Activated CD4-positive, alpha-beta T cell treated with anti-CD3 and anti-CD28 coated beads for 4 hours (primary cell): ENCODE measurements around the gene SELENOF.
"Not testable (repeated sequence)": the region's sequence is repeated elsewhere in the genome, so short reads cannot be mapped to it uniquely, and the experiment has no call there.

Experiments used
- DNase-seq, 2 donors: peaks; one replicate each; pipeline ENCODE4 v3.0.0-alpha.2; 2020

SELENOF gene

DNA sequence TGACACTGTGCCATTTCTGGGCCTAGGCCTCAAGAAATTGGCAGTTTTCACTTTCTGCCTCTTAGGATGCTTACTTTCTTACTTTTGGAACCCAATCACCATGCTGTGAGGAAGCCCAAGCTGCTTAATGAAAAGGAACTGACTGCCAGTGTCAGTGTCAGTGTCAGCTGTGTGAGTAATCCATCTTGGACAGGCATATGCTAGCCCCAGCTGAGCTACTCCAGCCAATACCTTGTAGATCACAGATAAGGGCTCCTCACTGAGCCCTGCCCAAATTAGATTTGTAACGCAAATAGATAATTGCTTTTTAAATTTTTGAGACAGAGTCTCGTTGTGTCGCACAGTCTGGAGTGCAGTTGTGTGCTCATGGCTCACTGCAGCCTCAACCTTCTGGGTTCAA is 59.6 kb downstream of the SELENOF start:
- no peak for DNase-seq

DNA sequence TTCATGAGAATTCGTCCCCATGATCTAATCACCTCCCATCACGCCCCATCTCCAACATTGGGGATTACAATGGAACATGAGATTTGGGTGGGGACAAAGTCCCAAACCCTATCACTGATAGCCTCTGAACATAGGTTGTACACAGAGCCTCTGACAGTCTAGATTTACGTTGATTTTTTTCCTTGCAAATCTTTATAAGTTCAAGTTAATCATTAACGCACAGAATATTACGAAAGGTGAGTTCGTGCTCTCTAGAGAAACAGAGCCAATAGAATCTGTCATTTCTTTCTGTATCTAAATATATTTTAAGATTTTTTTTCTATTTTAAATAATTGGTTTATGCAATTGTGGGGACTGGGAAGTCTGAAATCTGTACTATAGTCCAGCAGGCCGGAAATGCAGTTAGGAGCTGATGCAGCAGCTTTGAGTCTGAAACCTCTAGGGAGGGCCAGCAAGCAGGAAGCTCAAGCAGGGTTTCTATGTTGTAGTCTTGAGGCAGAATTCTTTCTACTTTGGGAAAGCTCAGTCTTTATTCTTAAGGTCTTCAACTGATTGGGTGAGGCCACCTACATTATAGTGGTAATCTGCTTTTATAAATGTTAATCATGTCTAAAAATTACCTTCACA is 61.0 kb downstream of the SELENOF start:
- no peak for DNase-seq

DNA sequence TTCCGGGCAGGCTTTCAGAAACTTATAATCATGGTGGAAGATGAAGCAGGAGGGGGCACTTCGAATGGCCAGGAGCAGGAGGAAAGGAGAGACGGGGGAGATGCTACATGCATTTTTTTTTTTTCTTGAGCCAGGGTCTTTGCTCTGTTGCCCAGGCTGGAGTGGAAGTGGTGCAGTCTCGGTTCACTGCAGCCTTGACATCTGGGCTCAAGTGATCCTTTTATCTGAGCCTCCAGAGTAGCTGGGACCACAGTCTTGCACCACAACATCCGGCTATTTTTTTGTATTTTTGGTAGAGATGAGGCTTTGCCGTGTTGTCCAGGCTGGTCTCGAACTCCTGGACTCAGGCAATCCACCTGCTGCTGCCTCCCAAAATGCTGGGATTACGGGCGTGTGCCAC is 61.6 kb downstream of the SELENOF start:
- no peak for DNase-seq

GRCh38 chr1:86849756-86850155 is 64.2 kb downstream of the SELENOF start:
- no peak for DNase-seq

DNA sequence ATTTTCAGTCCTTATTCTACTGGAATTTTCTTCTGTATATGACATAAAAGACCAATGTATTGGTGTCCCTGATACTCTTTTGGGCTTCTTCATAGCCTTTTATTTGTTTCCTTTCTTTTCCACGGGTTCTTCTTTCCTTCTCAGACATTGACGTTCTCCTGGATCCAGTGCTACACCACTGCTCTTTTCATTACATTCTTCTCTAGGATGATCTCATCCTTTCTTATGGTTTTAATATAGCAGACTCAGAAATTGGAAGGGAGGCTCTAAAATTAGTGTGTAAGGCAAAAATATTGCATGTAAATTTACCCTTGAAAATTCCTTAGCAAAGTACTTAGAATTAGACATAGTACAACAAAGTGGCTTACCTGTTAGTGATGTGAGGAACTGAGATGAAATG is 65.3 kb downstream of the SELENOF start:
- DNase-seq, result no peak

DNA sequence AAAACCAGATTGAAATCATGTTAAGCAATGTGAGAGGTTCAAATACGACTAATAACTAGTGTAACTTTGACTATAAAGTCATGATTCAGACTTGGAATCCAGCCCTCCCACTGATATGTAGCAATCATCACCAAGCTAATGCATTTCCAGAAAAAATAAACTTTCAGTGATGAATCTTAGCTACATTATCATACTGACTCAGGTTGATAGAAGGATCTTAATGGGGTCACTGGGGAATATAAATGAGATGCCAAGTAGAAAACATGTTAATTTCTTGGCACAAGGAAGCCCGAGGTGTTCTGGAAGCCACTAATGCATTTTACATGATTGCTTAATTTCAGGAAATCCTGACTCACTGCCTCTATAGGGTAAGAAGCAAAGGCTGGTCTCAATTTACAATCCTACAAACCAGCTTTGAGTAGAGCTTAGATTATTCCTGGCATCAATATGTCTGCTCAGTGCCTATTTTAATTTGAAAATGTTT is 67.7 kb downstream of the SELENOF start:
- DNase-seq, result no peak

DNA sequence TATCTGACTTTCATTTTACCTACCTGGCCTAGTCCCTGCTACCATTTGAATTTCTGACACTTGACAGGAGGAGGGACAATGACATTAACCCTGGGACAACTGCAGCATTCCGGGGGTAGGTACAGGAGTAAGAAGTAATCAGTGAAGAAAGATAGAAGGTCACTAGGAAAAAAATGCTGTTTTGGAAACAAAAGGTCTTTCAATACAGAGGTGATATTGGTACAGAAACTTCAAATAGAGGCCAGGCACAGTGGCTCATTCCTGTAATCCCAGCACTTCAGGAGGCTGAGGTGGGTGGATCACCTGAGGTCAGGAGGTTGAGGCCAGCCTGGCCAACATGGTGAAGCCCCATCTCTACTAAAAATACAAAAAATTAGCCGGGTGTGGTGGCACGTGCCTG is 68.4 kb downstream of the SELENOF start:
- DNase-seq, result no peak

DNA sequence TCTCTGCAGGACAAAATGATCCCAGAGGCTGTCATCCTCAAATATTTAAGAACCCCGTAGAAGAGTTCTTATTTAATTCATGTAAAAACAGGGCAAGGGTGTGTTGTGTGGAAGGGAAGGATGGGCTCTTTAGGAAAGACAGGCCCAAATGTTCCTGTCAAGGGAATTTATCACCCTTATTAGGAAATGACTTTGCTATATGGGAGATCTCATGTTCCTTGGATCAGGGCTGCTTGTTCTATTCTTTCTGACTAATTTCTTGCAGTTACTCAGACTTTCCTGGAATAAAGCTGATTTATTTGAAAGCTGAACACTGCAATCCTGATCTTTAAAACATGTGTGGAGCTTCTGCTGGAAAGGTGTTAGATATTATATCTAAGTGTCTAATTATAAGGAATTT is 72.8 kb downstream of the SELENOF start:
- DNase-seq, result no peak

DNA sequence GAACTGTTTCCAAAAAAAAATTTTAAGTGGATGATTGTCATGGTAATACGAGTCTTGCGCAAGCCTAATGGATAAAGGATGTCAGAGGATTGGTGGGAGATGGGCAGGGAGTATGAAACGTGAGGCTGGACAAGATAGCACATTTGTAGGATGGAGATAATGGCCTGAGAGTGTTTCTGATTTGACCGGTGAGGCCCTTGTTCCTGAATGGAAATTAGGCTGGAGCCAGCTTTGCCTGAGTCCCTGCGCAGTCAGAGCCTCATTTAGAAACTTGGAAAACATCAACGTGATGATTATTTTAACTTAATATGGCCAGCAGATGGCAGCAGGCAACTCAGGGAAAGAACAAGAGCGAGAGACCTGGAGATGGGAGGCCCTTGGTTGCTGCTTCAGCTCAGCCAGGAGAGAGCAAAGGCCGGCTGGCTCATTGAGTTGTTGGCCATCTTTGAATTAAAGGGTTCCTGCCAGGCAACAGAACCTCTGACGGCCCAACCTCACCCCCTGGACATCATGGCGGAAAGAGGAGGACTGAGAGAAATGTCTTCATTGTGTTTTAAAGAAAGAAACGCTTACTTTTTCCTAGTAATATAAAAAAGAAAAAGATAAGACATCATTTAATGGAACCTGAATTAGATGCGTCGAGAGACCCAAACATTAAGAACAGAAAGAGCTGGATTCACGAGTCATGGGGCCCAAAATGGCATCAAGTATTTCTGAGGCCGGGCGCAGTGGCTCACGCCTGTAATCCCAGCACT is 80.3 kb downstream of the SELENOF start:
- DNase-seq, result peak; percentile 45 to 64

GRCh38 chr1:86832433-86832832 is 81.5 kb downstream of the SELENOF start:
- no peak for DNase-seq

GRCh38 chr1:86829321-86829720 is 84.6 kb downstream of the SELENOF start:
- DNase-seq, result no peak

- DNase-seq, result no peak
These were observed 85.9 kb downstream of the SELENOF start for GRCh38 chr1:86828024-86828423.

- no peak for DNase-seq
These were observed 87.1 kb downstream of the SELENOF start for GRCh38 chr1:86826856-86827255.

- no peak for DNase-seq
These were observed 88.6 kb downstream of the SELENOF start for GRCh38 chr1:86825319-86825718.

DNA sequence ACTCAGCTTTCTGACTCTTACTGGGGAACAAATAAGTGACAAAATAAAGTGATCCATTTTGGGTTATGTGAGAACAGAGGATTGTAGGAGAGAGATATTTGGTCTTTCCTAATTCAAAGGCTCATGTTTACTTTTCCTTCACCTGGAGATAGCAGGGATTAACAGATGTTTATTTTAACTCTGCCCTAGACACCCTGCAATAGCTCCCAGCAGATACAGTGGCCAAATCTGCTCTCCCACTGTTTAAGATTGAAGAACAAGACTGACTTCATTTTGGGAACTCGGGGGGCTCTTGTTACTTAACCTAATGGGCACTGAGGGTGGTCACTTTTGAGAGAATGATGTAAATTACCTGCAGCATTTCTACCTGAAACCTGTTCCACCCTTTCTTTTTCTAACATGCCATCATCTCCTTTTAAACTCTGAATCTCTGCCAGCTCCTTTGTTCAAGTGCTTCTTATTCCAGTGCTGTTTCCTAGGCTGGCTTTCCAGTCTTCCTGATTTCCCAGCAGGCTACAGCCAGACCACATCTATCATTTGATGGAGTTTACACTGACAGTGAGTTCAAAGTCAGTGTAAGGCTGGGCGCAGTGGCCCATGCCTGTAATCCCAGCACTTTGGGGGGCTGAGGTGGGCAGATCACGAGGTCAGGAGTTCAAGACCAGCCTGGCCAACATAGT is 90.0 kb downstream of the SELENOF start:
- no peak for DNase-seq

DNA sequence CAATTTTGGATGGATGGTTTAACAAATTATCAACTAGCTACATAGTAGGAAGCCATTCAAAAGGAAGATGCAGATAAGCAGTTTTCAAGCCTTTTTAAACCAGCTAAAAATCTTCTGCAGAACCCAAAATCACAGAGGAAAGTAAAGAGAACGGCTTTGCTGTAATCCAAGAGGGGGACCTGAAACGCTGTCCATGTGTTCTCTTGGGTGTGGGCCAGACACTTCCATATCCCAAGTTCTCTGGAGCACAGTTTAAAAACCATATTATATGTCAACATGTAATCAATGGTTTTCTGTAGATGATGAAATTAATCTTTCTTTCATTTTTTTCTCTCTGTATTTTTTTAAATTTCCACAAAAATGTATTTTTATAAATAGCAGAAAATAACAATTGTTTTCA is 90.5 kb downstream of the SELENOF start:
- no peak for DNase-seq

DNA sequence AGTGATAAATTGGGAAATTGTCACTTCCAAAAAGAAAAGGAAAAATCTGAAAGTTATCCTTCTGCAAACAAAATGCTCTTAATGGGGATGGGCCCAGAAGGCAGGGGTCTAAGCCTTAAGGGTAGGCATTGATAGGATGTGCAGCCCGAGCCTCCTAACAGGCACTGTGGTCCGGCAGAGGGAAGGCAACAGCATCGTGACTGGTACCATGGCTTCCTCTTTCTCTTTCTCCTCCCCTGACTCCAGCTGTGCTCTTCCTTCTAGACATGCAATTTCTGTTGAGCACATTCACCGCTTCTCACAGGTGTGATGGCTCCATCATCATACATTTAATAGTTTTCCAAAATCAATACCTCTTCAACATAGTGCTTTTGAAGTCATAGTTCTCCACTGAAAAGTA is 91.5 kb downstream of the SELENOF start:
- DNase-seq, result no peak

GRCh38 chr1:86821956-86822355 is 92.0 kb downstream of the SELENOF start:
- no peak for DNase-seq

DNA sequence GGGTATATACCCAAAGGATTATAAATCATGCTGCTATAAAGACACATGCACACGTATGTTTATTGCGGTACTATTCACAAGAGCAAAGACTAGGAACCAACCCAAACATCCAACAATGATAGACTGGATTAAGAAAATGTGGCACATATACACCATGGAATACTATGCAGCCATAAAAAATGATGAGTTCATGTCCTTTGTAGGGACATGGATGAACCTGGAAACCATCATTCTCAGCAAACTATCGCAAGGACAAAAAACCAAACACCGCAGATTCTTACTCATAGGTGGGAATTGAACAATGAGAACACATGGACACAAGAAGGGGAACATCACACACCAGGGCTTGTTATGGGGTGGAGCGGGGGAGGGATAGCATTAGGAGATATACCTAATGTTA is 94.0 kb downstream of the SELENOF start:
- not testable (repeated sequence) for DNase-seq

DNA sequence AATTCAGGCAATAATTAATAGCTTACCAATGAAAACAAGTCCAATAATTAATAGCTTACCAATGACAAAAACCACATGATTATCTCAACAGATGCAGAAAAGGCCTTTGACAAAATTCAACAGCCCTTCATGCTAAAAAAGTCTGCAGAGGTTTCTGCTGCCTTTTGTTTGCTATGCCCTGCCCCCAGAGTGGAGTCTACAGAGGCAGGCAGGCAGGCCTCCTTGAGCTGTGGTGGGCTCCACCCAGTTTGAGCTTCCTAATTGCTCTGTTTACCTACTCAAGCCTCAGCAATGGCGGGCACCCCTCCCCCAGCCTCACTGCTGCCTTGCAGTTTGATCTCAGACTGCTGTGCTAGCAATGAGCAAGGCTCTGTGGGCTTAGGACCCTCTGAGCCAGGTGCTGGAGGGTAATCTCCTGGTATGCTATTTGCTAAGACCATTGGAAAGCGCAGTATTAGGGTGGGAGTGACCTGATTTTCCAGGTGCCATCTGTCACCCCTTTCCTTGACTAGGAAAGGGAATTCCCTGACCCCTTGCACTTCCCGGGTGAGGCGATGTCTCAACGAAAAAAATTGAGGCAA is 96.6 kb downstream of the SELENOF start:
- not testable (repeated sequence) for DNase-seq

DNA sequence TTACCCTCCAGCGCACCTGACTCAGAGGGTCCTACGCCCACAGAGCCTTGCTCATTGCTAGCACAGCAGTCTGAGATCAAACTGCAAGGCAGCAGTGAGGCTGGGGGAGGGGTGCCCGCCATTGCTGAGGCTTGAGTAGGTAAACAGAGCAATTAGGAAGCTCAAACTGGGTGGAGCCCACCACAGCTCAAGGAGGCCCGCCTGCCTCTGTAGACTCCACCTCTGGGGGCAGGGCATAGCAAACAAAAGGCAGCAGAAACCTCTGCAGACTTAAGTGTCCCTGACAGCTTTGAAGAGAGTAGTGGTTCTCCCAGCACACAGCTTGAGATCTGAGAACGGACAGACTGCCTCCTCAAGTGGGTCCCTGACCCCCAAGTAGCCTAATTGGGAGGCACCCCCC is 99.8 kb downstream of the SELENOF start:
- DNase-seq, result not testable (repeated sequence)
